OCI-LY1 (cell line): Measurements from ENCODE around the gene PDE1A.

Experiments used
- CTCF ChIP-seq: fragments of 200-600 bp; sonication (generic), shearing (Covaris generic); IDR thresholded peaks from 2 replicates; pipeline ENCODE4 v1.5.1; 2017; ENCODE audit warnings: mild to moderate bottlenecking, antibody characterized with exemption, low read length, moderate library complexity, mixed read lengths
- EZH2 ChIP-seq: fragments of 200-600 bp; sonication (generic), shearing (Covaris generic); IDR thresholded peaks from 2 replicates; pipeline ENCODE4 v1.8.0; 2017; ENCODE audit warnings: borderline replicate concordance, mixed run types, mild to moderate bottlenecking, antibody characterized with exemption, low read length, moderate library complexity, mixed read lengths

GRCh38 chr2:182230561-182230960, 196.3 kb downstream of the PDE1A start:
- TF ChIP-seq CTCF (no peak), EZH2 (no peak)
